LNCAP (cell line): ENCODE measurements around the gene MRPS14.

Source experiments
- TF ChIP-seq, protein P1 (sequence below): fragments of 450-650 bp; IDR thresholded peaks from 2 replicates; pipeline ENCODE4 v1.5.1; 2017; ENCODE audit warnings: mild to moderate bottlenecking

The MRPS14 gene

DNA sequence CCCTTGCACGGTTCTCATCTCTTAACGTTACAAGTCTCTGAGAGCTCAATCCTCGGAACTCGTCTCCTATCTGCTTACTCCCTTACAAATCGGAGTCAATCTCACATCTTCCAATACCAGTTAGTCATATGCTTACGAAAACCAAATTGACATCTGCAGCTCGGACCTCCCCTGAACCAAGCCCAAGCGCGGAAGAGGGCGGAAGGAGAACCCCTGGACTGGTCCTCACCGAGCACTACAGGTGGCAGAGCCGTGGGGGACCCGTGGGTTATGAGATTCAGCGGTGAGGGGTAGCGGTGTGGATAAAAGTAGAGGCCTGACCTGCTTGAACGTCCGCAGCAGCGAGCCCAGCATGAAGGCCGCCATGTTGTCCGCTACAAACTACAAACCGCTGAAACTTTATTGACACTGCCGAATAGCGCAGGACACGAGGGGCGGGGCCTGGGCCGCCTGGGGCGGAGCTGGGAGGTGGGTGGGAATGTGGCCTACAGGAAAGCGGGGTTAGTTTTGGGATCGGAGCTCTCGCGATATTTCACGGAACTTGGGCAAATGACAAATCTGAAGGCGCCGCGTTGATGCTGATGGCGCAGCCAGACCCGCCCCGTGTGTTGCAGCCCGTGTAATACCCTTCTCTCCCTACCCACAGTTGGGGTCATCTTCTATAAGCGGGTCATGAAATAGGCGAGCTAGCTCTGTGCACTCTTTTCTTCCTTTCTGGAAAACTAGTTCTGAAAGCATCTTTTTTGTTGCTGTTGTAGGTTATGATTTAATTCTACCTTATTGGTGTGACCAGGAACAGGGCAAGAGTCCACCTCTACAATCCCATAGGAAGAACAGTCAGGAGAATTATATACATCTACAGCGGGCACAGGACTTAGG lies at the start of gene MRPS14:
TSS of gene MRPS14 (minus strand) at position 383 of the 879 bp plus-strand sequence. CDS start at position 366, 17 bp downstream.
- TF ChIP-seq, protein P1, sequence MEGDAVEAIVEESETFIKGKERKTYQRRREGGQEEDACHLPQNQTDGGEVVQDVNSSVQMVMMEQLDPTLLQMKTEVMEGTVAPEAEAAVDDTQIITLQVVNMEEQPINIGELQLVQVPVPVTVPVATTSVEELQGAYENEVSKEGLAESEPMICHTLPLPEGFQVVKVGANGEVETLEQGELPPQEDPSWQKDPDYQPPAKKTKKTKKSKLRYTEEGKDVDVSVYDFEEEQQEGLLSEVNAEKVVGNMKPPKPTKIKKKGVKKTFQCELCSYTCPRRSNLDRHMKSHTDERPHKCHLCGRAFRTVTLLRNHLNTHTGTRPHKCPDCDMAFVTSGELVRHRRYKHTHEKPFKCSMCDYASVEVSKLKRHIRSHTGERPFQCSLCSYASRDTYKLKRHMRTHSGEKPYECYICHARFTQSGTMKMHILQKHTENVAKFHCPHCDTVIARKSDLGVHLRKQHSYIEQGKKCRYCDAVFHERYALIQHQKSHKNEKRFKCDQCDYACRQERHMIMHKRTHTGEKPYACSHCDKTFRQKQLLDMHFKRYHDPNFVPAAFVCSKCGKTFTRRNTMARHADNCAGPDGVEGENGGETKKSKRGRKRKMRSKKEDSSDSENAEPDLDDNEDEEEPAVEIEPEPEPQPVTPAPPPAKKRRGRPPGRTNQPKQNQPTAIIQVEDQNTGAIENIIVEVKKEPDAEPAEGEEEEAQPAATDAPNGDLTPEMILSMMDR = no peak

DNA sequence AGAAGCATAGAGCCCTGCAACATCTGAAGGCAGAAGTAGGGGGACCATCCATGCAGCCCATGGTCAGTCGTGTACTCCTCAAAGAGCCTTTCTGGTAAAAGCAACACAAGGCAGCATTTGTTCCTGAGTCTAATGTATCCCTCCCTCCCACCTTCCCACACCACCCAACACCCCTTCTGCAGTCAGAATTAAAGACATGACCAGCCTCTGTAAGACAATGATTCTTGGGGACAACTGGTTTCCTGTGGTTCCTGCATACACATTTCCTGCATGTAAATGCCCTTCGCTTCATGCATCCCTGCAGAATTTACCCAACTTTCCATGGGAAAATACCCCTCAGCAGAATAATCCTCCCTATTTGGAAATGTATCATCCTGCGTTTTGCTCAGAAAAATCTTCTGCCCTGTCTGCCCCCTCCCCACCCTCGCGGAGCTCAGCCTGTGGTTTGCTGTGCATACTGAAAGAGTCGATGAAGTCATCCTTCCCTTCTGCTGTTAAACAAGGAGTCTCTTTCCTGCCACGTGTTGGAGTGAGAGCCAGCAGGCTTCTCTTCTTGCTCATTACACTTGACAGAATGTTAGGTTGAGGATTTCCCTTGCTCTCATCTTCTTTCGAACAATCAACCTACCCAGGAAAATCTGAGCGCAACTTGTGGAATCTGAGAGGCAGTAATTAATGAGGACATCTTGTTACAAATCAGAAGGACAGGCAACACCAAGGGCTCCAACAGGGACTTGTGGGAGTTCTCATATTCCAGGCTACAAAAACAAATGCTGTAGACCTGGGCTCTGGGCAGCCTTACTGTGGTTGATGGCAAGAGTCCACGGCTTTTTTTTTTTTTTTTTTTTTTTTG lies 49.1 kb upstream of the MRPS14 start:
- TF ChIP-seq, protein P1 = no peak

DNA sequence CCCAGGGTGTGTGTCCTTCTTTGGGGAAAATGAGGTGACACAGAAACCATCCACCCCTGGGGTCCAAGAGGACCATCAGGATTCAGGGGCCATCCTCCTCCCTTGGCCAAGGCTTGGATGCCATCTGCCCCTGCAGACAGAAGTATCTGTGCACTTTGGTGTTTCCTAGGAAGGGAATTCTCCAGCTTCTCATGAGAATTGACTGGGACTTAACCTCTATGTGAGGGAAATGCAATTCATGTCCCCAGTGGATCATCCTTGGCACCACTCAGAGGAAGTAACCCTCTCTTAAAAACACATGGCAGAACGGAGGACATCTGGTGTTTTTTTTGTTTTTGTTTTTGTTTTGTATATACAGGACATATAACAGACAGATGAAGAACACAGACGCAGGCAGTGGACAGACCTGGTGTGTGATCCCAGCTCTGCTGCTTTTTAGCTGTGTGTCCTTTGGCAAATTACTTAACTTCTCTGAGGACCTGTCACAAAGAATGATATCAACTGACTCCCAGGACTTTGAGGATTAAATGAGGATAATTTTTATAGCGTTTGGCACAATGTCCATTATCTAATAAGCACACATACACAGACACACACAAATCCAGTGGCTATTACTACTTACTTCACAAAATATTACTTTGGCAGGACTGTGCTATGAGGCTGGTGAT lies 48.2 kb upstream of the MRPS14 start:
- TF ChIP-seq, protein P1 = no peak

DNA sequence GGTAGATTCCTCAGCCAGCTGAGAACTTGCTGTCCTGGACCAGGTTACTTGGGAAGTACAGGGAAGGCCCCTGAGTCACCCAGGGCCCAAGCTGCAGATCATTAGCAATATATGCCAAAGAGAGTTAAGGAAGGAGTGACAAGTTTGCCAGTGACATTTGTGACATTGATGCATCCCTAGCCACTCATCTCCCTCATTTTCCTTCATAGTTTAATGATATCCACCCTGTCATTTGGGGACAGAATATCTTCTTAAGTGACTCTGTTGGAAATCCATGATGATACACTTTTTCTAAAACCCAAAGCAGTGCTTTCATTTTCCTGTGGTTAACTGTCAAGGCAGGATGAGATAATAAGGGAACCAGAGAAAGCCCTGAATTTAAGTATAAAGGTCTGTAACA lies 47.6 kb upstream of the MRPS14 start:
- TF ChIP-seq, protein P1 = no peak

DNA sequence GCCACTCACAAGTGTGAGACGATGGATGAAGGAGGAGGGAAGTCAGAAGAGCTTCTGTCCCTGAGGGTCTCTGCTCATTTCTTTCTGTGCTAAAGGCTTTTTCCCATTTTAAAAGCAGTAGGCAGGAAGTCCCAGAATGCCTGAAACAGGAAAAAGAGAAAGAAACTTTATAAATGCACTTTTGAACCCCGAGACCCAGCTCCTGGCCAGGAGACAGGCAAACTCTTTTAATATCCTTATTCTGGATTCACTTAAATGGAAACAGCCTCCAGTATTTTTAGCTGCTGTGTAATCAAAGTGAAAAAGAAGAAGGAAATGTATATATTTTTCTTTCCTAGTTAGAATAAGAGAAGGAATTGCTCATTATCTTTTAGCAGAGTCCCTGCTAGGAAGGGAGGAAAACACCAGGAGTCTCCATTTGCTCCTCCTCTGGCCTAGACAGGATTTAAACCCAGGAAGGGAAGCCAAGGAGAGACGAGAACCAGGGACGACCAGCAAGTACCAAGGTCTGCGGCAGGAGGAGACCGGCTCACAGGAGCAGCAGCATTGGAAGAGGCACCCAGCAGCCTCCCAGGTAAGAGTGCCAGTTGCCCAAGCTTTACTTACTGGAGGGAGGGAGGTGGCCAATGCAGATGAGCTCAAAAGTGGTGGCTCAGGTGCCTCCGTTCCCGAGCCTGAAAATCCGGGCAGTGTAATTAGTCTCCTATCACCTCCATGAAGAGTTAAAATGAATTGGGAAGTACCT lies 44.3 kb upstream of the MRPS14 start, which contains the start of gene TNN:
TSS of gene TNN (plus strand) at position 472 of the 745 bp plus-strand sequence. CDS start 9,586 bp downstream, outside the sequence.
- TF ChIP-seq, protein P1 = no peak

DNA sequence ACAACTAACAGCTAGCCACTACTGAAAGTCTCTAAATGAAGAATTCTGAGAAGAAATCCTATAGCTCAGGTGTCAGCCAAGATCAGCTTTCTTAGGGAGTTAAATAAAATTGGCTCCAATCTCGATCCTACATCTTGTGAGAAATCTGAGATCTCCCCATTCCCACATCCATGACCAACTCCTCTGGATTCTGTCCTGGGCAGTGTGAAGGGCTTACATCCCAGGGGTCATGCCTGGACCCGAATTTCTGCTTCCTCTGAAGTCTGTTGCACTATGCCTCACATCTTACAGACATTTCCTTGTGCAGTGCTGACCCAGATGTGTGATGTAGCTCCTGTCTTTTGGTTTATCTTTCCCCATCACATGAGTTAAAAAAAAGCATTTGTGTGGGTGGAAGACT lies 39.6 kb upstream of the MRPS14 start:
- TF ChIP-seq, protein P1 = no peak

DNA sequence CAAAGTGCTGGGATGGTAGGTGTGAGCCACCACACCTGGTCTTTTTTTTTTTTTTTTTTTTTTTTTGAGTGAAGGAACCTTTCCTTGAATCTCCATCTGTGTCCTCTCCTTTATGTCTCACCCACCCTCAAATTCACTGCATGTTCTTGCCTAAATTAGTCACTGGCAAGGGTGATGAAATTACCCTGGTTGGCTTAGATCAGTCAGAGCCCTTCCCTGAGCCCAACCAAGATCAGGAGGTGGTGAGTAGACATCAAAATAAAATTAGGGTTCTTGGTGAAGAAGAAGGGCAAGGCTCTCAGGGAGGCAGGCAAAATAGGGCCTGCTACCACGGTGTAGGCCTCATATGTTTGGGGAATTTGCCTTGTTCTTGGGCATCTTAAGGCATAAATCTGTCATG lies 39.1 kb upstream of the MRPS14 start:
- TF ChIP-seq, protein P1 = no peak
